ENCODE results near the gene STAP2. TPM values are rescaled to one million over a fixed set of nuclear protein-coding genes. Genes with fewer than 3 reads are reported as not detected.

Gene STAP2
- total RNA-seq, 2 donors from 2014 or later: 17.9 to 31.0 TPM

- ATAC-seq: no peak
- no peak within 1 kb of the TSS for H3K27ac ChIP-seq
- intact Hi-C loops (cut with DNase I): no loop called here
- H3K4me1 ChIP-seq: peaks cover 5% of the 10 kb centered on the region
- H3K9me3 ChIP-seq: no peaks in the 10 kb centered on the region
- DNase-seq: no peak
- WGBS, 2 donors: 51 to 63% methylated on average over 7 to 8 of the region's 8 CpGs
- H3K4me3 ChIP-seq: no peak within 1 kb of the TSS
- TF ChIP-seq POLR2A (IDR thresholded peaks at IDR 0.05) (no peak), CTCF (IDR thresholded peaks at IDR 0.05) (no peak)
- H3K36me3 ChIP-seq (replicated peaks in 1 of 2; ENCODE audit: insufficient read depth in 1 of 2, low read depth in 2 of 2): no peaks in the 10 kb centered on the region
- peaks cover 0 to 9% of the 10 kb centered on the region in 2 donors for H3K27me3 ChIP-seq
These were observed 36.4 kb downstream of the STAP2 start, which contains the start of gene TMIGD2 for GRCh38 chr19:4302243-4302640. TMIGD2 (minus strand) TSS chr19:4302389; CDS start chr19:4302385, 4 bp downstream.

- Histone ChIP-seq H3K27ac (no peak overlapping the region), H3K4me3 (no peak overlapping the region), H3K36me3 (replicated peaks in 1 of 2; ENCODE audit: insufficient read depth in 1 of 2, low read depth in 2 of 2) (no peaks in the 10 kb centered on the region), H3K9me3 (no peaks in the 10 kb centered on the region), H3K27me3 (peaks cover 0 to 9% of the 10 kb centered on the region in 2 donors), H3K4me1 (peaks cover 5% of the 10 kb centered on the region)
- TF ChIP-seq CTCF (IDR thresholded peaks at IDR 0.05) (no peak), POLR2A (IDR thresholded peaks at IDR 0.05) (no peak)
- ATAC-seq: no peak
- WGBS, 2 donors: 54 to 67% methylated on average over 13 of the region's 13 CpGs
- DNase-seq: no peak
- intact Hi-C loops (cut with DNase I): no loop called here
These were observed 36.9 kb downstream of the STAP2 start for GRCh38 chr19:4301590-4302242.

GRCh38 chr19:4300589-4300988, 38.0 kb downstream of the STAP2 start:
- peaks cover 0 to 9% of the 10 kb centered on the region in 2 donors for H3K27me3 ChIP-seq
- WGBS, 2 donors: 88 to 94% methylated on average over 3 of the region's 3 CpGs

GRCh38 chr19:4298810-4299550, 39.6 kb downstream of the STAP2 start:
- intact Hi-C loops (cut with DNase I): no loop called here
- no peak overlapping the region for H3K4me3 ChIP-seq
- peaks cover 0 to 3% of the 10 kb centered on the region in 2 donors for H3K27me3 ChIP-seq
- TF ChIP-seq CTCF (IDR thresholded peaks at IDR 0.05) (no peak), POLR2A (IDR thresholded peaks at IDR 0.05) (no peak)
- H3K27ac ChIP-seq: no peak overlapping the region
- 77 to 85% methylated on average over 8 of the region's 8 CpGs for WGBS, 2 donors
- ATAC-seq (no peak), DNase-seq (no peak)
- H3K4me1 ChIP-seq: no peaks in the 10 kb centered on the region
- H3K9me3 ChIP-seq: no peaks in the 10 kb centered on the region
- H3K36me3 ChIP-seq (replicated peaks in 1 of 2; ENCODE audit: insufficient read depth in 1 of 2, low read depth in 2 of 2): no peaks in the 10 kb centered on the region

More at GRCh38 chr19:4300589-4300988, 38.0 kb downstream of the STAP2 start:
- DNase-seq (no peak), ATAC-seq (no peak)
- TF ChIP-seq CTCF (IDR thresholded peaks at IDR 0.05) (no peak), POLR2A (IDR thresholded peaks at IDR 0.05) (no peak)
- peaks cover 5% of the 10 kb centered on the region for H3K4me1 ChIP-seq
- intact Hi-C loops (cut with DNase I): no loop called here
- no peaks in the 10 kb centered on the region for H3K9me3 ChIP-seq
- H3K4me3 ChIP-seq: no peak overlapping the region
- no peaks in the 10 kb centered on the region for H3K36me3 ChIP-seq (replicated peaks in 1 of 2; ENCODE audit: insufficient read depth in 1 of 2, low read depth in 2 of 2)
- no peak overlapping the region for H3K27ac ChIP-seq
